Measurements from ENCODE around the gene PLEKHA1.

PLEKHA1 gene

GRCh38 chr10:122459561-122460273 lies 85.2 kb downstream of the PLEKHA1 start:
- no peak for DNase-seq (ENCODE audit: extremely low read depth in 1 of 2, low read depth in 1 of 2)

DNA sequence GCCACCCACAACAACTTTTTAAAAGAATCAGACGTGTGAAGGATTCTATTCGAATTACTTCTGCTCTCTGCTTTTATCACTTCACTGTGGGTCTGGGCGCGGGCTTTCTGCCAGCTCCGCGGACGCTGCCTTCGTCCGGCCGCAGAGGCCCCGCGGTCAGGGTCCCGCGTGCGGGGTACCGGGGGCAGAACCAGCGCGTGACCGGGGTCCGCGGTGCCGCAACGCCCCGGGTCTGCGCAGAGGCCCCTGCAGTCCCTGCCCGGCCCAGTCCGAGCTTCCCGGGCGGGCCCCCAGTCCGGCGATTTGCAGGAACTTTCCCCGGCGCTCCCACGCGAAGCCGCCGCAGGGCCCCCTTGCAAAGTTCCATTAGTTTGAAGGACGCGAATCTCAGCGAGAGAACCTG lies 86.4 kb downstream of the PLEKHA1 start:
- no peak for DNase-seq (ENCODE audit: extremely low read depth in 1 of 2, low read depth in 1 of 2)

- no peak for DNase-seq (ENCODE audit: extremely low read depth in 1 of 2, low read depth in 1 of 2)
These were observed 86.8 kb downstream of the PLEKHA1 start, which contains the start of gene HTRA1 for GRCh38 chr10:122461367-122461728. TSS of gene HTRA1 (plus strand) at chr10:122461553. CDS start at chr10:122461653, 100 bp downstream.

DNA sequence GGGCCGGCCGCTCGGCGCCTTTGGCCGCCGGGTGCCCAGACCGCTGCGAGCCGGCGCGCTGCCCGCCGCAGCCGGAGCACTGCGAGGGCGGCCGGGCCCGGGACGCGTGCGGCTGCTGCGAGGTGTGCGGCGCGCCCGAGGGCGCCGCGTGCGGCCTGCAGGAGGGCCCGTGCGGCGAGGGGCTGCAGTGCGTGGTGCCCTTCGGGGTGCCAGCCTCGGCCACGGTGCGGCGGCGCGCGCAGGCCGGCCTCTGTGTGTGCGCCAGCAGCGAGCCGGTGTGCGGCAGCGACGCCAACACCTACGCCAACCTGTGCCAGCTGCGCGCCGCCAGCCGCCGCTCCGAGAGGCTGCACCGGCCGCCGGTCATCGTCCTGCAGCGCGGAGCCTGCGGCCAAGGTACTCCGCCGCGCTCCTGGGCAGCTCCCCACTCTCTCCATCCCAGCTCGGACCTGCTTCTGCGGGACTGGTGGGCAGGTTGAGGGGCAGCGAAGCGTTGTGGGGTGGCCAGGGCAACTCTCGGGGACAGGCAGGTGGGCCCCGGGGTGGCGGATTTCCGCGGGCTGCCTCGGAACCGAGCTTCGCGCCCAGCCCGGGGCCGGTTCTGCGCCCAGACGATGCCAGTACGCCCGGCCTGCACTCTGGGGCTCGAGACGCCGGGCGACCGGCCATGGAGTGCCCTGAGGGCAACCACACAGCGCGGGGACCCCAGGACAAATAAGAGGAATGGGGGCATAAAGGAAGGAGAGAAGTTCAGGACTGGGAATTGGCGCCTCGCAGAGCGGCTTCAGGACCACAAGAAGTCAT lies 87.4 kb downstream of the PLEKHA1 start:
- DNase-seq (ENCODE audit: extremely low read depth in 1 of 2, low read depth in 1 of 2), result no peak

DNA sequence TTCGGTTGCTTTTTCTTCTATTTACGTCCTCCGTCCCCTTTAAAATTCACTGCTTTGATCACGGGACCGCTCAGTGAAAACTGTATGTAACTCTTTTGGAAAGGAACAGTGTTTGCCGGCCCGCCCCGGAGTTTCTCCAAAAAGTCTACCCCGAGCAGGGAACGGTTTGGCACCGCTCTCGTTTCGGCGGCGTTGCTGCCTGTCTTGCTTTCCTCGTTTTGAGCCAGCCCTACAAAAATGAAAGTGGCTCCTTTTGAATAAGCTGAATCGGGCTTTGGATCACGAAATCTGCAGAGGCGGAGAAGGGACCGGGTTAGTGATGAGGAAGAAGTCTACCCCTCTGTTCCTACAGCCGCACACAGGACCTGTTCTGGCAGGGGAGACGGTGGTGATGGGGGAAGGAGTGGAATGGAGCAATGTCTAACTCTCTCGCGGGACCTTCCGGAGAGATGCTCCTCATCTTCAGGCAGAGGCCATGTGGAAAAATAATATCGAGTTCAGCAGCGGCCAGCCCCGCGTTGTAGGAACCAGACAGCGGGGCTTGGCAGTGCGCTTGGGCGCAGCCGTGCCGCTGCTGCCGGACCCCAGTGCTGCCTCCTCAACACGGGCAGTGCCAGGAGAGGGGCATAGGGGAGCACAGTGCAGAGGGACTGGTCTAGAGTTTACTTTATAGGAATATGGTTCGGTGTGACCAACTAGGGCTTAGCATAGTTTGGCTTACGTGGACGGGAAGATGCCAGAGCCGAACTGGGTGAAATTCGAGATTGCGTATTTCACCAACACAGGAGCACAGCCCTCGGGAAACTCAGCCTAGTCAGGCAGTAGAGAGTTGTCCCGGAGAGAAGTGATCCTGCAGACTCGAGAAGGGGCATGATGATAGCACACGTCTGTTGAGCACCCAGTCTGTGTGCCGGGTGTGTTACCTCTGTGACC lies 88.3 kb downstream of the PLEKHA1 start:
- DNase-seq (ENCODE audit: extremely low read depth in 1 of 2, low read depth in 1 of 2), result no peak

- no peak for DNase-seq (ENCODE audit: extremely low read depth in 1 of 2, low read depth in 1 of 2)
These were observed 89.2 kb downstream of the PLEKHA1 start for GRCh38 chr10:122463466-122464249.

DNA sequence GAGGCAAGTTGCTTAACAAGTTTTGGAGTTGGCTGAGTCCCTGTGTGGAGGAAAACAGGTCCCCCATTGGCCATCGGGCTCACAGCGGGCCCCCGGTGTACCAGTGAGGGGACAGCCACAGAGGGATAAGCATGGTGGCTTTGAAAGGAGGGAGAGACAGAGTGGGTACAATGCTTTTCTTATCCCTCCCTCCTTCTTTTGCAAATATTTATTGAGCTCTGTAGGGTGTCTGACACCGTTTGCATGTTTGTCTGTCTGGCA lies 89.7 kb downstream of the PLEKHA1 start:
- DNase-seq (ENCODE audit: extremely low read depth in 1 of 2, low read depth in 1 of 2), result no peak

DNA sequence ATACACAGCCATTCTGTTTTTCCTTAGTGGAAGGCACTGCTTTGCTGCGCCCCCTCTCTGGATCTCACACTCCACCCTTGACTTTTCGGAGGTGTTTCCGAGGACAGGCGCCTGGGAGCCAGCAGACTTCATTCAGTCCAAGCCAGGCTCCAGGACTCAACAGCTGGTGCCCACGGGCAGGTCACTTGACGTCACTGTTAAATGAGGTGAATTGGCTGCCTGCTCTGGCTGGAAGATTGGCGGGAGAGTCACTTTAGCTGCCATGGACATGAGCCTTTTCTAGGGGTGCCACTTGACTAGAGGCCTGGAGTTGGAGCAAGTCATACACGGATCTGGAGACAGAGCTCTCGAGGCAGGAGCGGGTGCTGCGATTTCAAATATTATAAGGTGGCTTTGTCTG lies 90.1 kb downstream of the PLEKHA1 start:
- no peak for DNase-seq (ENCODE audit: extremely low read depth in 1 of 2, low read depth in 1 of 2)

GRCh38 chr10:122465401-122466040 lies 91.0 kb downstream of the PLEKHA1 start:
- DNase-seq (ENCODE audit: extremely low read depth in 1 of 2, low read depth in 1 of 2), result no peak

- DNase-seq (ENCODE audit: extremely low read depth in 1 of 2, low read depth in 1 of 2), result no peak
These were observed 92.5 kb downstream of the PLEKHA1 start for GRCh38 chr10:122466951-122467381.

GRCh38 chr10:122467701-122468100 lies 93.2 kb downstream of the PLEKHA1 start:
- DNase-seq (ENCODE audit: extremely low read depth in 1 of 2, low read depth in 1 of 2), result no peak

DNA sequence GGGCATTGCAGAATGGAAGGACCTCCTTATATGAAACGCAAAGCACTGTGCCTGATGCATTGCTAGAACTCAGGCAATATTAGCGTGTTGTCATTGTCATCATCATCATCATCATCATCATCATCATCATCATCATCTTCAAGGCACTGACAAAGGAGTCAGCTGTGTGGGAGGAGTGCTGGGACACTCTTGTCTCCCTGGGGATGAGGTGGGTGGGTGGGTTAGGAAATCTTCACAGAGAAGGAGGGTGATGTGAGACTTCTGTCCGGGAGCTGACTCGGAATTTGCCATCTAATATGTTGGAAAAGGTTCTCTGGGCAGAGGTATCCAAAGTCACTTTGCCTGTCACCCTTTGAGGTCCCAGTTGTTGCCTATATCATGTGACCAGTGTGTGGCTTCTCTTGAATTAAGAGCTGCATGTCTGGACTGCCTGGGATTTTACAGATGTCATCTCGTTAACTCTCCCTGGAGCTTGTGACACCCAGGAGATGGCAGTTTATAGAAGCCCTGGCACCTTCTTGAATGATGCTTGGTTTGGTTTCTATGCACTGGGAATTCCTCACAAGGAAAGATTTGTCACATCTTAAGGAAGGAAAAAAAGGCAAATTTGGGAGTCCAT lies 93.9 kb downstream of the PLEKHA1 start:
- no peak for DNase-seq (ENCODE audit: extremely low read depth in 1 of 2, low read depth in 1 of 2)

- no peak for DNase-seq (ENCODE audit: extremely low read depth in 1 of 2, low read depth in 1 of 2)
These were observed 94.6 kb downstream of the PLEKHA1 start for GRCh38 chr10:122468926-122469781.

GRCh38 chr10:122469848-122470247 lies 95.3 kb downstream of the PLEKHA1 start:
- no peak for DNase-seq (ENCODE audit: extremely low read depth in 1 of 2, low read depth in 1 of 2)

GRCh38 chr10:122471531-122472177 lies 97.1 kb downstream of the PLEKHA1 start:
- DNase-seq (ENCODE audit: extremely low read depth in 1 of 2, low read depth in 1 of 2), result no peak

- no peak for DNase-seq (ENCODE audit: extremely low read depth in 1 of 2, low read depth in 1 of 2)
These were observed 98.6 kb downstream of the PLEKHA1 start for GRCh38 chr10:122473116-122473515.

DNA sequence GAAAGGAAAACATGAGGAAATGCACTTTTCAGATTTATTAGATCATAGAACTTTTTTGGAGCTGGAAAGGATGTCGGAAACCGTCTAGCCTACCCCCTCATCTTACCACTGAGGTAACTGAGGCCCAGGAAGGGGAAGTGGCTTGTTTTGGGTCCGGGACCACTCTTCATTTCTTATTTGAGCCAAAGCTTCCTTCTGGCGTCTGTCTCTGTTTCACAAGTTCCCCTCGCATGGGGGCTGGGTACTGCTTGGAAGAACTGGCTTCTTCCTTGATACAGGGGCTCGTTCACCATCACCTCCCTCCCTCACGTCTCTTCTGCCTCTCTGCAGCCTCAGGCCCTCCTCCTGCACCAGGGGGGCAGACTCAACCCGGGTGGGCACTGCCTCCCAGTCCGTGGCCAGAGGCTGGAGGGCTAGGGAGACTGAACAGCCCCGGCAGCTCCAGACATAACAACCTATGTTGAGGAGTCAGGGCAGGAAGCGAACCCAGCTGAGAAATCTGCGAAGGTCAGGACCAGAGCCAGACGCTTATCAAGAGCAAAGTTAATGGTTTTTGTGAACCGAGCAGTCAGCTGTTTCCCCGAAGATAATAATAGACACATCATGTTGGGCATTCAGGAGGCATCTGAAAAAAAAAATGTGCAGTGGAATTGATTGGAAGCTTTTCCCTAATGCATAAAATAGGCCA lies 99.8 kb downstream of the PLEKHA1 start:
- no peak for DNase-seq (ENCODE audit: extremely low read depth in 1 of 2, low read depth in 1 of 2)

- no peak for DNase-seq (ENCODE audit: extremely low read depth in 1 of 2, low read depth in 1 of 2)
These were observed 100.6 kb downstream of the PLEKHA1 start for GRCh38 chr10:122475100-122475499.
